Activated CD8-positive, alpha-beta T cell treated with anti-CD3 and anti-CD28 coated beads, Interleukin-2, amount 10 ng/mL, durations not matched to agents 7 days and 5 days (primary cell): ENCODE measurements around the gene SERPINA6. TPM values are rescaled to one million over a fixed set of nuclear protein-coding genes. Genes with fewer than 3 reads are reported as not detected.
"Not testable (repeated sequence)": the region's sequence is repeated elsewhere in the genome, so short reads cannot be mapped to it uniquely, and the experiment has no call there.

Source experiments
- ATAC-seq: fragments of 150-1000 bp; cut with Tn5 transposase; one replicate; pipeline ENCODE4 v1.10.0; 2021; ENCODE audit warnings: moderate library complexity
- CTCF ChIA-PET: fragments of 350-600 bp; sonication (Branson Sonifier 250); formaldehyde crosslinking; loops from one replicate; lab custom pipeline; 2021; ENCODE audit warnings: antibody characterized with exemption; lab: Charles Lee
- POLR2A ChIA-PET: fragments of 350-600 bp; sonication (Branson Sonifier 250); formaldehyde crosslinking; loops from one replicate; lab custom pipeline; 2021; ENCODE audit warnings: antibody characterized with exemption; lab: Charles Lee
- DNase-seq: peaks from one replicate; pipeline ENCODE4 v3.0.0-alpha.2; 2020
- H3K27ac Mint-ChIP-seq: one replicate; pipeline ENCODE4 v1.8.0; 2021; ENCODE audit warnings: mild to moderate bottlenecking, mixed read lengths
- H3K27me3 Mint-ChIP-seq: one replicate; pipeline ENCODE4 v1.8.0; 2021; ENCODE audit warnings: low read depth, mixed read lengths
- H3K36me3 Mint-ChIP-seq: one replicate; pipeline ENCODE4 v1.8.0; 2021; ENCODE audit warnings: low read depth, mixed read lengths
- H3K4me1 Mint-ChIP-seq: one replicate; pipeline ENCODE4 v1.8.0; 2021; ENCODE audit warnings: low read depth, mixed read lengths
- H3K4me3 Mint-ChIP-seq: one replicate; pipeline ENCODE4 v1.8.0; 2021; ENCODE audit warnings: mild to moderate bottlenecking, mixed read lengths
- H3K9me3 Mint-ChIP-seq: one replicate; pipeline ENCODE4 v1.8.0; 2022; ENCODE audit warnings: mixed read lengths; ENCODE audit not compliant: insufficient read depth
- total RNA-seq, 2 experiments: library from RNA; stranded (reverse); gene quantifications; one replicate each; pipeline ENCODE4 v1.2.3, GENCODE V29; 2021

SERPINA6 gene
- total RNA-seq, 2 experiments from 2014 or later = not detected

GRCh38 chr14:94363151-94363624, 40.1 kb upstream of the SERPINA6 start:
- no peak for DNase-seq
- Mint-ChIP-seq H3K4me1 (no peaks in the 10 kb centered on the region), H3K4me3 (no peak overlapping the region), H3K9me3 (no peaks in the 10 kb centered on the region), H3K27ac (no peak overlapping the region), H3K36me3 (no peaks in the 10 kb centered on the region), H3K27me3 (peaks cover 5% of the 10 kb centered on the region)
- ChIA-PET CTCF (no interaction called here), POLR2A (no interaction called here)
- ATAC-seq = no peak

- Mint-ChIP-seq H3K27me3 (peaks cover 7% of the 10 kb centered on the region), H3K4me1 (no peaks in the 10 kb centered on the region), H3K36me3 (no peaks in the 10 kb centered on the region), H3K4me3 (no peak overlapping the region), H3K9me3 (no peaks in the 10 kb centered on the region), H3K27ac (no peak overlapping the region)
- DNase-seq = no peak
- ChIA-PET CTCF (no interaction called here), POLR2A (no interaction called here)
- ATAC-seq = no peak
Measured at GRCh38 chr14:94362614-94363133, 39.5 kb upstream of the SERPINA6 start.

GRCh38 chr14:94361682-94362081, 38.5 kb upstream of the SERPINA6 start:
- Mint-ChIP-seq H3K36me3 (no peaks in the 10 kb centered on the region), H3K4me3 (no peak overlapping the region), H3K9me3 (no peaks in the 10 kb centered on the region), H3K27ac (no peak overlapping the region), H3K27me3 (peaks cover 8% of the 10 kb centered on the region), H3K4me1 (no peaks in the 10 kb centered on the region)
- no peak for ATAC-seq
- POLR2A ChIA-PET = no interaction called here
- no peak for DNase-seq
- CTCF ChIA-PET = interaction anchor here (1.1 kb wide), 1 partner anchor 125 kb away, joined by 3 read pairs; no protein-coding TSS in a partner anchor

GRCh38 chr14:94360945-94361565, 37.9 kb upstream of the SERPINA6 start:
- no peak overlapping the region for H3K4me3 Mint-ChIP-seq
- H3K27me3 Mint-ChIP-seq = peaks cover 13% of the 10 kb centered on the region
- POLR2A ChIA-PET = no interaction called here
- CTCF ChIA-PET = interaction anchor here (1.1 kb wide), 1 partner anchor 125 kb away, joined by 3 read pairs; no protein-coding TSS in a partner anchor
- no peak overlapping the region for H3K27ac Mint-ChIP-seq
- H3K4me1 Mint-ChIP-seq = no peaks in the 10 kb centered on the region
- ATAC-seq = no peak
- H3K9me3 Mint-ChIP-seq = no peaks in the 10 kb centered on the region
- H3K36me3 Mint-ChIP-seq = no peaks in the 10 kb centered on the region
- DNase-seq = no peak

- H3K27ac Mint-ChIP-seq = no peak overlapping the region
- no peak overlapping the region for H3K4me3 Mint-ChIP-seq
- ChIA-PET CTCF (no interaction called here), POLR2A (no interaction called here)
- H3K36me3 Mint-ChIP-seq = no peaks in the 10 kb centered on the region
- H3K9me3 Mint-ChIP-seq = no peaks in the 10 kb centered on the region
- H3K4me1 Mint-ChIP-seq = no peaks in the 10 kb centered on the region
- ATAC-seq = no peak
- H3K27me3 Mint-ChIP-seq = peaks cover 18% of the 10 kb centered on the region
- DNase-seq = no peak
Measured at GRCh38 chr14:94357166-94357565, 34.0 kb upstream of the SERPINA6 start.

- POLR2A ChIA-PET = no interaction called here
- CTCF ChIA-PET = no interaction called here
Measured at GRCh38 chr14:94356379-94357056, 33.4 kb upstream of the SERPINA6 start.

GRCh38 chr14:94355191-94355794, 32.2 kb upstream of the SERPINA6 start:
- ChIA-PET POLR2A (no interaction called here), CTCF (interaction anchor here (1.0 kb wide), 1 partner anchor 131 kb away, joined by 3 read pairs; no protein-coding TSS in a partner anchor)
- Mint-ChIP-seq H3K4me1 (no peaks in the 10 kb centered on the region), H3K4me3 (no peak overlapping the region), H3K27me3 (peaks cover 18% of the 10 kb centered on the region), H3K36me3 (no peaks in the 10 kb centered on the region), H3K9me3 (no peaks in the 10 kb centered on the region), H3K27ac (no peak overlapping the region)
- DNase-seq = no peak
- ATAC-seq = no peak

More at GRCh38 chr14:94356379-94357056, 33.4 kb upstream of the SERPINA6 start:
- Mint-ChIP-seq H3K4me1 (no peaks in the 10 kb centered on the region), H3K9me3 (no peaks in the 10 kb centered on the region), H3K36me3 (no peaks in the 10 kb centered on the region), H3K27ac (no peak overlapping the region), H3K27me3 (peaks cover 18% of the 10 kb centered on the region), H3K4me3 (no peak overlapping the region)
- DNase-seq = no peak
- no peak for ATAC-seq

GRCh38 chr14:94354638-94355185, 31.6 kb upstream of the SERPINA6 start:
- Mint-ChIP-seq H3K27me3 (peaks cover 15% of the 10 kb centered on the region), H3K9me3 (no peaks in the 10 kb centered on the region), H3K4me3 (no peak overlapping the region), H3K27ac (no peak overlapping the region), H3K4me1 (no peaks in the 10 kb centered on the region), H3K36me3 (no peaks in the 10 kb centered on the region)
- no peak for ATAC-seq
- POLR2A ChIA-PET = no interaction called here
- DNase-seq = no peak
- CTCF ChIA-PET = interaction anchor here (1.0 kb wide), 1 partner anchor 132 kb away, joined by 3 read pairs; no protein-coding TSS in a partner anchor

- H3K36me3 Mint-ChIP-seq, H3K9me3 Mint-ChIP-seq, DNase-seq, H3K4me1 Mint-ChIP-seq, ATAC-seq, POLR2A ChIA-PET, CTCF ChIA-PET, H3K4me3 Mint-ChIP-seq, H3K27ac Mint-ChIP-seq: not testable (repeated sequence)
- H3K27me3 Mint-ChIP-seq = peaks cover 15% of the 10 kb centered on the region
Measured at GRCh38 chr14:94354190-94354589, 31.1 kb upstream of the SERPINA6 start.

GRCh38 chr14:94349276-94349675, 26.1 kb upstream of the SERPINA6 start:
- Mint-ChIP-seq H3K27me3 (no peaks in the 10 kb centered on the region), H3K4me3 (no peak overlapping the region), H3K4me1 (no peaks in the 10 kb centered on the region), H3K27ac (no peak overlapping the region), H3K36me3 (no peaks in the 10 kb centered on the region), H3K9me3 (no peaks in the 10 kb centered on the region)
- no peak for ATAC-seq
- DNase-seq = no peak
- ChIA-PET POLR2A (interaction anchor here (0.6 kb wide), 1 partner anchor 1144 kb away, joined by 4 read pairs; no protein-coding TSS in a partner anchor), CTCF (no interaction called here)

GRCh38 chr14:94348836-94349235, 25.7 kb upstream of the SERPINA6 start:
- Mint-ChIP-seq H3K4me1 (no peaks in the 10 kb centered on the region), H3K36me3 (no peaks in the 10 kb centered on the region), H3K4me3 (no peak overlapping the region), H3K27ac (no peak overlapping the region), H3K27me3 (no peaks in the 10 kb centered on the region), H3K9me3 (no peaks in the 10 kb centered on the region)
- ChIA-PET POLR2A (no interaction called here), CTCF (no interaction called here)
- DNase-seq (no peak), ATAC-seq (no peak)
